HL-60/S4 treated with retinoic acid at 250 ng/mL for 4 days and 3 days (cell line): ENCODE results near the gene MAPKAPK3.

Experiments
- in situ Hi-C: fragments of 300-500 bp; cut with MboI; formaldehyde crosslinking; loops from 2 replicates; pipeline ENCODE4 v1.7.0; 2022; ENCODE audit warnings: low sequenced_read_pairs

MAPKAPK3 gene

GRCh38 chr3:50617096-50617791 lies at the start of gene MAPKAPK3:
MAPKAPK3 (plus strand) TSS chr3:50617151; CDS start chr3:50617566, 415 bp downstream.
- in situ Hi-C loops = loop anchor here (25.0 kb wide), 1 partner anchor 745 kb away; no protein-coding TSS in a partner anchor

GRCh38 chr3:50567386-50568167 lies 49.4 kb upstream of the MAPKAPK3 start, which contains the start of gene C3orf18:
C3orf18 (minus strand) TSS chr3:50567747; CDS start chr3:50565699, 2,048 bp downstream.
- in situ Hi-C loops = no loop called here

- in situ Hi-C loops = no loop called here
Measured at GRCh38 chr3:50568947-50569749, 47.8 kb upstream of the MAPKAPK3 start, which contains the start of gene HEMK1. HEMK1 (plus strand) TSS chr3:50569522; CDS start chr3:50571105, 1,583 bp downstream.

- in situ Hi-C loops = no loop called here
Measured at GRCh38 chr3:50570508-50571279, 46.3 kb upstream of the MAPKAPK3 start.

GRCh38 chr3:50571486-50571885 lies 45.5 kb upstream of the MAPKAPK3 start:
- in situ Hi-C loops = no loop called here

- in situ Hi-C loops = no loop called here
Measured at GRCh38 chr3:50572158-50572557, 44.8 kb upstream of the MAPKAPK3 start.

GRCh38 chr3:50572801-50573371 lies 44.1 kb upstream of the MAPKAPK3 start:
- in situ Hi-C loops = no loop called here

GRCh38 chr3:50573566-50574443 lies 43.1 kb upstream of the MAPKAPK3 start:
- in situ Hi-C loops = no loop called here

GRCh38 chr3:50574444-50574831 lies 42.5 kb upstream of the MAPKAPK3 start:
- in situ Hi-C loops = no loop called here

GRCh38 chr3:50575372-50575771 lies 41.6 kb upstream of the MAPKAPK3 start:
- in situ Hi-C loops = no loop called here

- in situ Hi-C loops = no loop called here
Measured at GRCh38 chr3:50577348-50577747, 39.6 kb upstream of the MAPKAPK3 start.

GRCh38 chr3:50580683-50581458 lies 36.1 kb upstream of the MAPKAPK3 start:
- in situ Hi-C loops = no loop called here

GRCh38 chr3:50581459-50581842 lies 35.5 kb upstream of the MAPKAPK3 start:
- in situ Hi-C loops = no loop called here

- in situ Hi-C loops = no loop called here
Measured at GRCh38 chr3:50582083-50582482, 34.9 kb upstream of the MAPKAPK3 start.

- in situ Hi-C loops = no loop called here
Measured at GRCh38 chr3:50583897-50584296, 33.1 kb upstream of the MAPKAPK3 start.

GRCh38 chr3:50584391-50584790 lies 32.6 kb upstream of the MAPKAPK3 start:
- in situ Hi-C loops = no loop called here

GRCh38 chr3:50585919-50586762 lies 30.8 kb upstream of the MAPKAPK3 start:
- in situ Hi-C loops = no loop called here

- in situ Hi-C loops = no loop called here
Measured at GRCh38 chr3:50586763-50587070, 30.2 kb upstream of the MAPKAPK3 start.
